Spleen (tissue), 7 donors: ENCODE measurements around the gene SERPINB4.

Experiments
- POLR2A ChIP-seq, 3 donors: fragments of 450-650 bp; IDR thresholded peaks; one replicate each; pipeline ENCODE4 v1.5.1; 2017; ENCODE audit warnings: antibody characterized with exemption in 3 of 3, mild to moderate bottlenecking in 1 of 3
- TF ChIP-seq, protein P1 (sequence below), 11 experiments: fragments of 200-600 bp in 7 of 11; fragments of 450-650 bp in 4 of 11; sonication (generic) in 4 of 11; IDR thresholded peaks in 8 of 11; conservative IDR thresholded peaks in 3 of 11; 1 replicate in 7 of 11; 2 replicates in 4 of 11; pipeline versions ENCODE4 v1.4.0 to v1.8.0; 2016 to 2021; ENCODE audit warnings: antibody characterized with exemption in 11 of 11, inconsistent platforms in 4 of 11, mild to moderate bottlenecking in 1 of 11
- donor health status: DM: no; HTN: no; CAD: no; lungs with moderate emphysema.
- donor health status: DM: no; HTN: no; CAD: no.
- donor health status: DM: no; HTN: no; CAD: no.

DNA sequence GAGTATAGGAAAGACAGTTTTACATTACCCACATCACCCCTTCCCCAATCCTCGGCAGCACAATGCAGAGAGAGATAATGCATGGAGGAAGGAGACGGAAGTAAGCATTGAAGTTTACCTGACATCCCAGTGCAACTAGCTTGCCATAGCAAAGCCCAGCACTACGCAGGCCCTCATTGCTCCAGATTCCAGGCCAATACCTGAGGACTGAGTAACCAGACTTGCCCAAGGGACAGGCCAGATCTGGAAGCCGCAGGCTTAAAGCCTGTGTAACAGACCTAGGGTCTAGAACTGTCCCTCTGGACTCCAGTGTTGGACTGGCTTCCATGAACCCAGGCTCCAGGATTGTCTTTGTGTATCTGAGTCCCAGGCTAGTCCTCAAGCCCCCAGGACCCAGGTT, 17.6 kb downstream of the SERPINB4 start:
- TF ChIP-seq, protein P1, sequence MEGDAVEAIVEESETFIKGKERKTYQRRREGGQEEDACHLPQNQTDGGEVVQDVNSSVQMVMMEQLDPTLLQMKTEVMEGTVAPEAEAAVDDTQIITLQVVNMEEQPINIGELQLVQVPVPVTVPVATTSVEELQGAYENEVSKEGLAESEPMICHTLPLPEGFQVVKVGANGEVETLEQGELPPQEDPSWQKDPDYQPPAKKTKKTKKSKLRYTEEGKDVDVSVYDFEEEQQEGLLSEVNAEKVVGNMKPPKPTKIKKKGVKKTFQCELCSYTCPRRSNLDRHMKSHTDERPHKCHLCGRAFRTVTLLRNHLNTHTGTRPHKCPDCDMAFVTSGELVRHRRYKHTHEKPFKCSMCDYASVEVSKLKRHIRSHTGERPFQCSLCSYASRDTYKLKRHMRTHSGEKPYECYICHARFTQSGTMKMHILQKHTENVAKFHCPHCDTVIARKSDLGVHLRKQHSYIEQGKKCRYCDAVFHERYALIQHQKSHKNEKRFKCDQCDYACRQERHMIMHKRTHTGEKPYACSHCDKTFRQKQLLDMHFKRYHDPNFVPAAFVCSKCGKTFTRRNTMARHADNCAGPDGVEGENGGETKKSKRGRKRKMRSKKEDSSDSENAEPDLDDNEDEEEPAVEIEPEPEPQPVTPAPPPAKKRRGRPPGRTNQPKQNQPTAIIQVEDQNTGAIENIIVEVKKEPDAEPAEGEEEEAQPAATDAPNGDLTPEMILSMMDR (IDR thresholded peaks at IDR 0.05 in 8 of 11, conservative IDR thresholded peaks at IDR 0.05 in 3 of 11) = no peak
- no peak for TF ChIP-seq POLR2A (IDR thresholded peaks at IDR 0.05)
